GM12878 (cell line): ENCODE results near the gene EEIG2. TPM values are rescaled to one million over a fixed set of nuclear protein-coding genes. Genes with fewer than 3 reads are reported as not detected.

Experiments used
- CEBPZ ChIP-seq: fragments of 150-350 bp; IDR thresholded peaks from 2 replicates; pipeline ENCODE4 v1.6.1; 2016; ENCODE audit warnings: low read depth, low read length
- FOXM1 ChIP-seq: IDR thresholded peaks from 2 replicates; pipeline ENCODE4 v1.6.1; 2012; ENCODE audit warnings: low read depth, mild to moderate bottlenecking, inconsistent platforms, low read length, moderate library complexity
- KAT2A ChIP-seq: conservative IDR thresholded peaks from 2 replicates; pipeline ENCODE4 v1.6.1; 2011; ENCODE audit warnings: low read depth, low read length; ENCODE audit not compliant: control insufficient read depth
- NKRF ChIP-seq: fragments of 450-650 bp; conservative IDR thresholded peaks from 2 replicates; pipeline ENCODE4 v1.6.1; 2017; ENCODE audit warnings: mild to moderate bottlenecking, moderate library complexity
- NR2C1 ChIP-seq: fragments of 450-650 bp; IDR thresholded peaks from 2 replicates; pipeline ENCODE4 v1.6.1; 2017; ENCODE audit warnings: antibody characterized with exemption, mild to moderate bottlenecking, moderate library complexity
- PKNOX1 ChIP-seq: fragments of 450-650 bp; IDR thresholded peaks from 2 replicates; pipeline ENCODE4 v1.6.1; 2016; ENCODE audit warnings: mild to moderate bottlenecking
- RCOR1 ChIP-seq: conservative IDR thresholded peaks from 2 replicates; pipeline ENCODE4 v1.6.1; 2012; ENCODE audit warnings: low read depth, low read length, improper control_type of control experiment
- SIX5 ChIP-seq: IDR thresholded peaks from 2 replicates; pipeline ENCODE4 v1.6.1; 2011; ENCODE audit warnings: mild to moderate bottlenecking, low read depth, low read length, moderate library complexity; ENCODE audit not compliant: severe bottlenecking
- ZNF24 ChIP-seq: fragments of 450-650 bp; IDR thresholded peaks from 2 replicates; pipeline ENCODE4 v1.6.1; 2017; ENCODE audit warnings: antibody characterized with exemption, mild to moderate bottlenecking
- ZNF622 ChIP-seq: fragments of 450-650 bp; IDR thresholded peaks from 2 replicates; pipeline ENCODE4 v1.6.1; 2017; ENCODE audit warnings: mild to moderate bottlenecking, inconsistent platforms
- polyA plus RNA-seq, 11 experiments: library from polyadenylated mRNA; depleted of rRNA in 4 of 11; unstranded in 6 of 11; stranded (reverse) in 5 of 11; fragments of >200 nt; fragmentation: Nextera tagmentation in 4 of 11; fragmentation: Illumina TruSeq in 1 of 11; extraction: Ambion mirVana in 4 of 11; extraction: Trizol in 1 of 11; gene quantifications; 1 replicate in 1 of 11; 2 replicates in 10 of 11; pipeline versions ENCODE4 v1.2.1 to v1.2.3, GENCODE V29; 2011 to 2016; ENCODE audit warnings: inconsistent platforms in 2 of 11, missing spikeins in 2 of 11, low read depth in 1 of 11
- total RNA-seq, 4 experiments: library from RNA; depleted of rRNA in 3 of 4; stranded (reverse); fragments of >200 nt in 3 of 4; fragmentation: Illumina TruSeq in 1 of 4; extraction: Trizol in 1 of 4; gene quantifications; 2 replicates each; pipeline versions ENCODE4 v1.2.1 to v1.2.3, GENCODE V29; 2013 to 2021

Gene EEIG2
- total and polyA plus RNA-seq, 10 of the 15 experiments (the other 5 are each of a cell fraction or from before 2014, with no cell fraction given): 1.4 to 17.2 (median 9.8) TPM

- TF ChIP-seq NKRF (no peak), FOXM1 (no peak), NR2C1 (no peak), SIX5 (no peak), RCOR1 (no peak), ZNF24 (no peak), KAT2A (no peak), PKNOX1 (no peak), CEBPZ (no peak), ZNF622 (no peak)
Measured at GRCh38 chr1:108598340-108598739, 38.4 kb downstream of the EEIG2 start (continued).
